GM23248 (cell line): ENCODE results near the gene NCOA4. TPM values are rescaled to one million over a fixed set of nuclear protein-coding genes. Genes with fewer than 3 reads are reported as not detected.
"Not testable (repeated sequence)": the region's sequence is repeated elsewhere in the genome, so short reads cannot be mapped to it uniquely, and the experiment has no call there.

Experiments used
- DNase-seq: peaks from one replicate; pipeline ENCODE4 v3.0.0-alpha.2; 2015
- H2AFZ ChIP-seq: fragments of 200-600 bp; sonication (generic); 2 replicates; pipeline ENCODE4 v1.6.1; 2016; ENCODE audit warnings: antibody characterized with exemption
- H3F3A ChIP-seq: fragments of 200-600 bp; sonication (generic); 2 replicates; pipeline ENCODE4 v1.6.1; 2016; ENCODE audit warnings: mild to moderate bottlenecking, antibody characterized with exemption, mixed run types; ENCODE audit not compliant: insufficient read depth
- H3K27ac ChIP-seq: fragments of 200-600 bp; sonication (generic); 2 replicates; pipeline ENCODE4 v1.5.1; 2016; ENCODE audit warnings: mild to moderate bottlenecking
- H3K27me3 ChIP-seq: fragments of 200-600 bp; sonication (generic); replicated peaks from 2 replicates; pipeline ENCODE4 v1.6.1; 2016; ENCODE audit warnings: mild to moderate bottlenecking; ENCODE audit not compliant: insufficient read depth
- H3K36me3 ChIP-seq: fragments of 200-600 bp; sonication (generic); 2 replicates; pipeline ENCODE4 v1.6.1; 2016; ENCODE audit warnings: low read depth, mild to moderate bottlenecking
- H3K4me1 ChIP-seq: fragments of 200-600 bp; sonication (generic); 2 replicates; pipeline ENCODE4 v1.6.1; 2016; ENCODE audit warnings: mild to moderate bottlenecking; ENCODE audit not compliant: insufficient read depth
- H3K4me2 ChIP-seq: fragments of 200-600 bp; sonication (generic); one replicate; pipeline ENCODE4 v1.6.1; 2016; ENCODE audit warnings: mild to moderate bottlenecking; ENCODE audit not compliant: unreplicated experiment
- H3K4me3 ChIP-seq: fragments of 200-600 bp; sonication (generic); 2 replicates; pipeline ENCODE4 v1.5.1; 2016; ENCODE audit warnings: mild to moderate bottlenecking
- H3K79me2 ChIP-seq: fragments of 200-600 bp; sonication (generic); 2 replicates; pipeline ENCODE4 v1.6.1; 2016; ENCODE audit warnings: mild to moderate bottlenecking; ENCODE audit not compliant: insufficient read depth
- H3K9ac ChIP-seq: fragments of 200-600 bp; sonication (generic); 2 replicates; pipeline ENCODE4 v1.6.1; 2016; ENCODE audit warnings: mild to moderate bottlenecking
- H3K9me2 ChIP-seq: fragments of 200-600 bp; sonication (generic); 2 replicates; pipeline ENCODE4 v1.6.1; 2016; ENCODE audit warnings: mixed run types, mild to moderate bottlenecking, moderate library complexity; ENCODE audit not compliant: insufficient read depth
- H3K9me3 ChIP-seq: fragments of 200-600 bp; sonication (generic); one replicate; pipeline ENCODE4 v1.6.1; 2017; ENCODE audit warnings: low read depth
- H4K20me1 ChIP-seq: fragments of 200-600 bp; sonication (generic); 2 replicates; pipeline ENCODE4 v1.6.0; 2016; ENCODE audit not compliant: insufficient read depth
- EZH2 ChIP-seq: fragments of 200-600 bp; sonication (generic); IDR thresholded peaks from 2 replicates; pipeline ENCODE4 v1.6.1; 2018; ENCODE audit warnings: antibody characterized with exemption, mild to moderate bottlenecking; ENCODE audit not compliant: insufficient read depth, poor library complexity, severe bottlenecking
- EZH2phosphoT487 ChIP-seq: fragments of 200-600 bp; sonication (generic); IDR thresholded peaks from 2 replicates; pipeline ENCODE4 v1.6.1; 2018; ENCODE audit warnings: antibody characterized with exemption, moderate library complexity, mild to moderate bottlenecking, low read depth; ENCODE audit not compliant: insufficient read depth
- WGBS, 2 experiments: methylation state at CpG; one replicate each; pipeline ENCODE4 v1.1.6; 2015 to 2017; ENCODE audit warnings: low lambda C conversion rate in 2 of 2, low coverage in 1 of 2; ENCODE audit errors: missing lambda C conversion rate in 2 of 2; 5-methylcytosine and 5-hydroxymethylcytosine counted together
- in situ Hi-C: fragments of 300-500 bp; cut with MboI; formaldehyde crosslinking; loops from 2 replicates; pipeline ENCODE4 v1.15.0; 2020
- polyA plus RNA-seq: library from polyadenylated mRNA; unstranded; fragments of >200 nt; fragmentation: Nextera tagmentation; extraction: Ambion mirVana; gene quantifications from 2 replicates; pipeline ENCODE4 v1.2.1, GENCODE V29; 2016
- total RNA-seq: library from RNA; depleted of rRNA; stranded (reverse); fragments of >200 nt; shearing (Covaris generic); gene quantifications from 2 replicates; pipeline ENCODE4 v1.2.3, GENCODE V29; 2014

NCOA4 gene
- total and polyA plus RNA-seq, 2 experiments from 2014 or later = 112 to 164 TPM

GRCh38 chr10:45997557-45997956 is 32.9 kb downstream of the NCOA4 start:
- Histone ChIP-seq H4K20me1 (no peaks in the 10 kb centered on the region), H3K36me3 (peaks cover 22% of the 10 kb centered on the region), H3K9ac (no peak overlapping the region), H3K9me3 (no peaks in the 10 kb centered on the region), H3K9me2 (no peaks in the 10 kb centered on the region), H3K79me2 (peaks cover 45% of the 10 kb centered on the region), H3K4me2 (no peak overlapping the region), H3K4me3 (no peak overlapping the region), H3K4me1 (no peaks in the 10 kb centered on the region), H3K27ac (no peak overlapping the region), H3K27me3 (no peaks in the 10 kb centered on the region), H3F3A (peaks cover 18% of the 10 kb centered on the region; the same call in 1 of the 2 replicates), H2AFZ (no peak overlapping the region)
- TF ChIP-seq EZH2 = no peak
- TF ChIP-seq EZH2phosphoT487 = no peak
- no peak for DNase-seq
- WGBS, 2 experiments = 98% methylated on average over 4 of the region's 4 CpGs
- in situ Hi-C loops = no loop called here

- DNase-seq, H3K9ac ChIP-seq, H3F3A ChIP-seq, H3K27me3 ChIP-seq, H2AFZ ChIP-seq, H3K4me1 ChIP-seq, H3K4me2 ChIP-seq, H3K27ac ChIP-seq, H3K4me3 ChIP-seq, H3K9me3 ChIP-seq, in situ Hi-C loops, H4K20me1 ChIP-seq, H3K9me2 ChIP-seq: not testable (repeated sequence)
- WGBS, 2 experiments = 78 to 82% methylated on average over 3 of the region's 3 CpGs
- Histone ChIP-seq H3K36me3 (peaks cover 27% of the 10 kb centered on the region), H3K79me2 (peaks cover 69% of the 10 kb centered on the region)
These were observed 44.8 kb downstream of the NCOA4 start for GRCh38 chr10:45985590-45985989.

GRCh38 chr10:45984473-45984872 is 46.0 kb downstream of the NCOA4 start:
- H3K9ac ChIP-seq, H3K9me2 ChIP-seq, H3K4me1 ChIP-seq, H3K4me2 ChIP-seq, H3F3A ChIP-seq, H3K4me3 ChIP-seq, H3K27ac ChIP-seq, H2AFZ ChIP-seq, H3K9me3 ChIP-seq, H4K20me1 ChIP-seq, H3K27me3 ChIP-seq, in situ Hi-C loops, DNase-seq: not testable (repeated sequence)
- 97 to 100% methylated on average over 2 of the region's 2 CpGs for WGBS, 2 experiments
- Histone ChIP-seq H3K36me3 (peaks cover 21% of the 10 kb centered on the region; the same call in 1 of the 2 replicates), H3K79me2 (peaks cover 71% of the 10 kb centered on the region)

- H3K4me1 ChIP-seq, H3K27ac ChIP-seq, H2AFZ ChIP-seq, in situ Hi-C loops, H3K9me2 ChIP-seq, H3K9me3 ChIP-seq, H3F3A ChIP-seq, H3K4me3 ChIP-seq, H3K4me2 ChIP-seq, H4K20me1 ChIP-seq, H3K27me3 ChIP-seq: not testable (repeated sequence)
- DNase-seq = peak; percentile 69
- Histone ChIP-seq H3K79me2 (peaks cover 73% of the 10 kb centered on the region), H3K9ac (peak overlapping the region; percentile 23; the same call in 1 of the 2 replicates), H3K36me3 (peaks cover 16% of the 10 kb centered on the region; the same call in 1 of the 2 replicates)
- 70 to 83% methylated on average over 5 of the region's 6 CpGs for WGBS, 2 experiments
These were observed 46.8 kb downstream of the NCOA4 start for GRCh38 chr10:45983538-45984186.

GRCh38 chr10:45981367-45981766 is 49.1 kb downstream of the NCOA4 start:
- in situ Hi-C loops, H3K4me1 ChIP-seq, H4K20me1 ChIP-seq, H3K9me3 ChIP-seq, H2AFZ ChIP-seq, H3K27me3 ChIP-seq, H3K4me3 ChIP-seq, H3F3A ChIP-seq, H3K9me2 ChIP-seq: not testable (repeated sequence)
- peak overlapping the region; percentile 45 for H3K4me2 ChIP-seq
- peaks cover 18% of the 10 kb centered on the region; the same call in 1 of the 2 replicates for H3K36me3 ChIP-seq
- H3K27ac ChIP-seq = 0 out of 2 replicates have a peak overlapping the region, but pooled peaks have one; percentile 24
- peak overlapping the region; percentile 8; the same call in 1 of the 2 replicates for H3K9ac ChIP-seq
- 0% methylated on average over 1 of the region's 1 CpG for WGBS, 2 experiments
- peak; percentile 4 for DNase-seq
- peaks cover 82% of the 10 kb centered on the region for H3K79me2 ChIP-seq

GRCh38 chr10:45978554-45978953 is 51.9 kb downstream of the NCOA4 start:
- in situ Hi-C loops, H2AFZ ChIP-seq, DNase-seq: not testable (repeated sequence)

GRCh38 chr10:45974041-45974440 is 56.4 kb downstream of the NCOA4 start:
- H3K9me2 ChIP-seq, H2AFZ ChIP-seq, H3K9me3 ChIP-seq, H3K36me3 ChIP-seq, H3K27ac ChIP-seq, H3F3A ChIP-seq, in situ Hi-C loops, H4K20me1 ChIP-seq, H3K27me3 ChIP-seq, DNase-seq: not testable (repeated sequence)
- H3K79me2 ChIP-seq = peaks cover 92% of the 10 kb centered on the region
- H3K4me1 ChIP-seq = peaks cover 17% of the 10 kb centered on the region
- 65 to 67% methylated on average over 3 of the region's 3 CpGs for WGBS, 2 experiments
- peak overlapping the region; percentile 94 for H3K9ac ChIP-seq
- H3K4me2 ChIP-seq = peak overlapping the region; percentile 94
- H3K4me3 ChIP-seq = peak overlapping the region; percentile 94

More at GRCh38 chr10:45978554-45978953, 51.9 kb downstream of the NCOA4 start:
- H3F3A ChIP-seq, H3K4me2 ChIP-seq, H4K20me1 ChIP-seq, H3K27ac ChIP-seq, H3K36me3 ChIP-seq, H3K9me2 ChIP-seq, H3K9ac ChIP-seq, H3K27me3 ChIP-seq, H3K9me3 ChIP-seq, H3K4me3 ChIP-seq: not testable (repeated sequence)
- H3K79me2 ChIP-seq = peaks cover 85% of the 10 kb centered on the region
- H3K4me1 ChIP-seq = peaks cover 13% of the 10 kb centered on the region
- WGBS, 2 experiments = 96 to 100% methylated on average over 1 of the region's 2 CpGs
